ENCODE data around the gene DCXR.

The DCXR gene

DNA sequence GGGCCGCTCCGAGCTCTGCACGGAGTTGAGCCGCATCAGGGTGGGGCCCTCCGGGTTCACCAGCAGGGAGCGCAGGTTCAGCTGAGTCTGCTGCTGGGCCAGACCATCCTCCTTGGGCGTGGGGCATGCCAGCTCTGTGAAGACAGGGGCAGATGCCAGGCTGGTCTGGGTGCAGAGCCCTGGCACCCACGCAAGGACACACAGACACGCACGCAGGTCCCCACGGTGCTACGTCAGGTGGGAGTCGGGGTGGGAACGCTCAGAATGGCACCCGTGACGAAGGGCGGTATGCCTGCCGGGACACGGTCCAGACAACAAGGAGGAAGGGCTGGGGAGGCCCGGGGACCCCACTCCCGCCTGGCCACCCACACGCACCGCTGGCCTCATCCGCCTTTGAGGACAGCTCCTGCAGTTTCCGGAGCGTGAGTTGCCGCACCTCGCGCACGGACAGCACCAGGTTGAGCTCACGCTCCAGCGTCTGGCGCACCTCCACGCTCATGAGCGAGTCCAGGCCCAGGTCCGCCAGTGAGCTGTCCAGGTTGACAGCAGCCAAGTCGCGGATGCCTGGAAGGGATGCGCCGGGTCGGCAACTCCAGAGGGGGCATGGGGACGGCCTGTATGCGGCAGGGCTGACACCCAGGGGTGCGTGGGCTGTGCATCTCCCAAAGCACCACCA is 43.4 kb upstream of the DCXR start:
- Histone ChIP-seq H3K27ac (ENCODE audit: low read depth, low read length, severe bottlenecking) (no peak overlapping the region), H3K4me1 (ENCODE audit: control insufficient read depth, insufficient read depth, low read length, poor library complexity, severe bottlenecking) (no peaks in the 10 kb centered on the region), H3K4me3 (ENCODE audit: extremely low read depth, insufficient read depth, low read length, poor library complexity, severe bottlenecking) (no peak overlapping the region), H3K9me3 (ENCODE audit: control insufficient read depth, low read length) (no peaks in the 10 kb centered on the region), H3K36me3 (ENCODE audit: control insufficient read depth, insufficient read depth, low read length) (peaks cover 82% of the 10 kb centered on the region)
- 98% methylated on average over 36 to 39 of the region's 44 CpGs for WGBS, 2 experiments (ENCODE audit: insufficient coverage in 2 of 2)

GRCh38 chr17:82080048-82080788 is 42.7 kb upstream of the DCXR start:
- Histone ChIP-seq H3K9me3 (ENCODE audit: control insufficient read depth, low read length) (no peaks in the 10 kb centered on the region), H3K4me1 (ENCODE audit: control insufficient read depth, insufficient read depth, low read length, poor library complexity, severe bottlenecking) (no peaks in the 10 kb centered on the region), H3K36me3 (ENCODE audit: control insufficient read depth, insufficient read depth, low read length) (peaks cover 75% of the 10 kb centered on the region), H3K27ac (ENCODE audit: low read depth, low read length, severe bottlenecking) (no peak overlapping the region), H3K4me3 (ENCODE audit: extremely low read depth, insufficient read depth, low read length, poor library complexity, severe bottlenecking) (no peak overlapping the region)
- 94 to 96% methylated on average over 35 to 36 of the region's 36 CpGs for WGBS, 2 experiments (ENCODE audit: insufficient coverage in 2 of 2)

DNA sequence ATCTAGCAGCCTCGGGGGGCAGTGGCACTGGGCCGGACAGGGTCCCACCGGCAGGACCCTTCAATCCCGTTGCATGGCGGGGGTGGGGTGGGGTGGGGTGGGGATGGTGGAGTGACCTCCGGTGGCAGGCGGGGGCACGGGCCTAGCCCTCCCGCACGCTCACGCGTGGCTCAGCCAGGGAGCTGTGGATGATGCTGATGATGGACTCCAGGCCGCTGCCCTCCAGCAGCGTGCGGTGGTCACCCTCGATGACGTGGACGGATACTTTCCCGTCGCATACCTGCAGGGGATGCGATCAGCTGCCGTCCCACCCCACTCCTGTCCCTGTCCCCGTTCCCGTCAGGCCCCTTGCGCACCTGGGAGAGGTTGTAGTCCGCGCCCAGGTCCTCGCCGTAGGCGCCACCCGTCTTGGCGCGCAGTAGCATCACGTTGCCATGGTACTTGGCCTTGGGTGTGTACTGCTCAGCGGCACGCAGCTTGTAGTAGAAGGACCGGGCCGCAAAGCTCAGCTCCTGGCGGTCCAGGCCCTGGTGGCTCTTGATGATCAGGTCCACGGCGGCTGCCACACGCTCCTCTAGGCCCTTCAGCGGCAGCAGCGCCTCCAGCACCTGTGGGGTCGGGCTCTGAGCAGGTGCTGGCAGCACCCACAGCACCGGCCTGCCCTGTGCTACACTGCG is 41.6 kb upstream of the DCXR start:
- Histone ChIP-seq H3K4me1 (ENCODE audit: control insufficient read depth, insufficient read depth, low read length, poor library complexity, severe bottlenecking) (no peaks in the 10 kb centered on the region), H3K36me3 (ENCODE audit: control insufficient read depth, insufficient read depth, low read length) (peaks cover 64% of the 10 kb centered on the region), H3K9me3 (ENCODE audit: control insufficient read depth, low read length) (no peaks in the 10 kb centered on the region), H3K4me3 (ENCODE audit: extremely low read depth, insufficient read depth, low read length, poor library complexity, severe bottlenecking) (no peak overlapping the region), H3K27ac (ENCODE audit: low read depth, low read length, severe bottlenecking) (no peak overlapping the region)
- WGBS, 2 experiments (ENCODE audit: insufficient coverage in 2 of 2), result 97 to 99% methylated on average over 33 to 45 of the region's 47 CpGs

- Histone ChIP-seq H3K27ac (ENCODE audit: low read depth, low read length, severe bottlenecking) (no peak overlapping the region), H3K36me3 (ENCODE audit: control insufficient read depth, insufficient read depth, low read length) (peaks cover 57% of the 10 kb centered on the region), H3K4me1 (ENCODE audit: control insufficient read depth, insufficient read depth, low read length, poor library complexity, severe bottlenecking) (no peaks in the 10 kb centered on the region), H3K9me3 (ENCODE audit: control insufficient read depth, low read length) (no peaks in the 10 kb centered on the region), H3K4me3 (ENCODE audit: extremely low read depth, insufficient read depth, low read length, poor library complexity, severe bottlenecking) (no peak overlapping the region)
- WGBS, 2 experiments (ENCODE audit: insufficient coverage in 2 of 2), result 96% methylated on average over 18 of the region's 18 CpGs
Measured at GRCh38 chr17:82078433-82078832, 40.9 kb upstream of the DCXR start.

- Histone ChIP-seq H3K36me3 (ENCODE audit: control insufficient read depth, insufficient read depth, low read length) (peaks cover 50% of the 10 kb centered on the region), H3K4me3 (ENCODE audit: extremely low read depth, insufficient read depth, low read length, poor library complexity, severe bottlenecking) (no peak overlapping the region), H3K27ac (ENCODE audit: low read depth, low read length, severe bottlenecking) (no peak overlapping the region), H3K9me3 (ENCODE audit: control insufficient read depth, low read length) (no peaks in the 10 kb centered on the region), H3K4me1 (ENCODE audit: control insufficient read depth, insufficient read depth, low read length, poor library complexity, severe bottlenecking) (no peaks in the 10 kb centered on the region)
- WGBS, 2 experiments (ENCODE audit: insufficient coverage in 2 of 2), result 90 to 91% methylated on average over 20 to 27 of the region's 28 CpGs
Measured at GRCh38 chr17:82077617-82078358, 40.3 kb upstream of the DCXR start.

DNA sequence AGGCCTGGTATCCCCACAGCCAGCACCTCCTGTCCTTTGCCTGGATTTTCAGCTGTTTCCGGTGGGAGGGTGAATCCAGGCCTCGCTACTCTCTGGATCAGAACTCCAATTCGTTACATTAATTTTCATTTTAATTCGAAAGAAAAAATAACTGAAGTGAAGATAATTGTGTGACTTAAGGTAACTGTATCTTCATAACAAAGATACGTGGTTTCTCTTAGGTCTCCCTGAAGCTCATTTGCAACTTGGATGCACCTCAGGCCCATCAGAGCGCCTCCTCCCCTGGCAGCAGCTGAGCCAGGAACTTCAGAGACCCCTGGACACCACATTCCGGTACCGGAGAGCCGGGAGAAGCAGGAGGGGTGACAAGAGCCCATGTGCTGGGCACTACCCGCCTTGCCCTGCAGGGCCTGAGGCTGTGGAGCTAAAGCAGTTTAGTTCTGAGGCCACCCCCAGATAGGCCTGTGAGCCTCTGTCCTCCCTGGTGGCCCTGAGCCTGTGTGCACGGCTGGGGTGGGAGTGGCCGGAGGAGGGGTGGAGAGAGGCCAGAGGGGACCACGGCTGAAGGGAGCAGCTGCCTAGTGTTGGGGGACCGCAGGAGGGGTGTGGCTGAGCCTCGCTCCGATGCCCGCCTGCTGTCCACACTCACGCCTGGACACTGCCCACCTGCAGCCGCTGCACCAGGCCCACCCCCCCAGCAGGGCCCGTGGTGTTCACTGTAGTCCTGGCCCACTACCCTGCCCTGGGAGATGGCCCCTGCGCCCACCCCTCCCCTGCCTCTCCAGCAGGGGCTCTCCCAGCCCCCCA is 39.5 kb upstream of the DCXR start:
- peaks cover 42% of the 10 kb centered on the region for H3K36me3 ChIP-seq (ENCODE audit: control insufficient read depth, insufficient read depth, low read length)
- H3K27ac ChIP-seq (ENCODE audit: low read depth, low read length, severe bottlenecking), result no peak overlapping the region
- no peaks in the 10 kb centered on the region for H3K4me1 ChIP-seq (ENCODE audit: control insufficient read depth, insufficient read depth, low read length, poor library complexity, severe bottlenecking)
- H3K4me3 ChIP-seq (ENCODE audit: extremely low read depth, insufficient read depth, low read length, poor library complexity, severe bottlenecking), result no peak overlapping the region
- H3K9me3 ChIP-seq (ENCODE audit: control insufficient read depth, low read length), result no peaks in the 10 kb centered on the region
- 87 to 94% methylated on average over 16 of the region's 21 CpGs for WGBS, 2 experiments (ENCODE audit: insufficient coverage in 2 of 2)

- Histone ChIP-seq H3K36me3 (ENCODE audit: control insufficient read depth, insufficient read depth, low read length) (peaks cover 35% of the 10 kb centered on the region), H3K9me3 (ENCODE audit: control insufficient read depth, low read length) (no peaks in the 10 kb centered on the region), H3K4me3 (ENCODE audit: extremely low read depth, insufficient read depth, low read length, poor library complexity, severe bottlenecking) (no peak overlapping the region), H3K27ac (ENCODE audit: low read depth, low read length, severe bottlenecking) (no peak overlapping the region), H3K4me1 (ENCODE audit: control insufficient read depth, insufficient read depth, low read length, poor library complexity, severe bottlenecking) (no peaks in the 10 kb centered on the region)
- WGBS, 2 experiments (ENCODE audit: insufficient coverage in 2 of 2), result 85 to 93% methylated on average over 19 to 24 of the region's 25 CpGs
Measured at GRCh38 chr17:82076018-82076784, 38.7 kb upstream of the DCXR start.

DNA sequence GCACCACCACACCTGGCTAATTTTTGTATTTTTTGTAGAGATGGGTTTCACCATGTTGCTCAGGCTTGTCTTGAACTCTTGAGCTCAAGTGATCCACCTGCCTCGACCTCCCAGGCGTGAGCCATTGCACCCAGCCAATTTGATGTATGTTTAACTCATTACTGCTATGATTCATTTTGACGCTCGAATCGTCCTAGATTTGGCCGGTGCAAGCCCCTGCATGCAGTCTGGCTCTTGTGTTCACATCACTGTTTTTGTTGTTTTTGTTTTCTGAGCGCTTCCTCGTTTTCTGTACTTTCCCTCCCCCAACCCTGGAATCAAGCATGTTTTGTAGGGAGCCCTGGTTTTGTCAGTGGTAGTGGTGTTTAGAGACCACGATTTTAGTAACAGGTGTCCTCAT is 35.9 kb upstream of the DCXR start:
- H3K36me3 ChIP-seq (ENCODE audit: control insufficient read depth, insufficient read depth, low read length), result peaks cover 11% of the 10 kb centered on the region
- no peak overlapping the region for H3K27ac ChIP-seq (ENCODE audit: low read depth, low read length, severe bottlenecking)
- H3K4me3 ChIP-seq (ENCODE audit: extremely low read depth, insufficient read depth, low read length, poor library complexity, severe bottlenecking), result no peak overlapping the region
- 92 to 96% methylated on average over 4 to 7 of the region's 9 CpGs for WGBS, 2 experiments (ENCODE audit: insufficient coverage in 2 of 2)
- H3K4me1 ChIP-seq (ENCODE audit: control insufficient read depth, insufficient read depth, low read length, poor library complexity, severe bottlenecking), result no peaks in the 10 kb centered on the region
- no peaks in the 10 kb centered on the region for H3K9me3 ChIP-seq (ENCODE audit: control insufficient read depth, low read length)

- Histone ChIP-seq H3K36me3 (ENCODE audit: control insufficient read depth, insufficient read depth, low read length) (peaks cover 5% of the 10 kb centered on the region), H3K9me3 (ENCODE audit: control insufficient read depth, low read length) (no peaks in the 10 kb centered on the region), H3K4me1 (ENCODE audit: control insufficient read depth, insufficient read depth, low read length, poor library complexity, severe bottlenecking) (no peaks in the 10 kb centered on the region), H3K4me3 (ENCODE audit: extremely low read depth, insufficient read depth, low read length, poor library complexity, severe bottlenecking) (no peak overlapping the region), H3K27ac (ENCODE audit: low read depth, low read length, severe bottlenecking) (no peak overlapping the region)
- WGBS, 2 experiments (ENCODE audit: insufficient coverage in 2 of 2), result 80 to 84% methylated on average over 2 to 3 of the region's 6 CpGs
Measured at GRCh38 chr17:82072827-82073226, 35.3 kb upstream of the DCXR start.
